NCI-H524 (cell line): ENCODE results near the gene LYPLA2.
A peak's percentile ranks its signal among the peaks of the same experiment; 100 is the strongest.
"Not testable (repeated sequence)": the region's sequence is repeated elsewhere in the genome, so short reads cannot be mapped to it uniquely, and the experiment has no call there.

Source experiments
- DNase-seq, 2 experiments: peaks; one replicate each; lab custom pipeline; 2025; lab: John Stamatoyannopoulos, UW

The LYPLA2 gene

GRCh38 chr1:23779826-23780371 is 11.0 kb upstream of the LYPLA2 start:
- no peak for DNase-seq

- DNase-seq, result not testable (repeated sequence)
Measured at GRCh38 chr1:23783141-23783540, 7.8 kb upstream of the LYPLA2 start.

- no peak for DNase-seq
Measured at GRCh38 chr1:23784846-23785245, 6.1 kb upstream of the LYPLA2 start.

GRCh38 chr1:23787701-23788100 is 3.2 kb upstream of the LYPLA2 start:
- no peak for DNase-seq

GRCh38 chr1:23788695-23789094 is 2.2 kb upstream of the LYPLA2 start:
- DNase-seq, result no peak

GRCh38 chr1:23791516-23792047 is 637 bp downstream of the LYPLA2 start:
- no peak for DNase-seq

- DNase-seq, result no peak
Measured at GRCh38 chr1:23792151-23792945, 1.4 kb downstream of the LYPLA2 start.

GRCh38 chr1:23793018-23793781 is 2.3 kb downstream of the LYPLA2 start:
- DNase-seq, result no peak

- DNase-seq, result no peak
Measured at GRCh38 chr1:23793861-23794731, 3.2 kb downstream of the LYPLA2 start.

GRCh38 chr1:23794732-23795182 is 3.8 kb downstream of the LYPLA2 start:
- not testable (repeated sequence) for DNase-seq

GRCh38 chr1:23795676-23796465 is 4.9 kb downstream of the LYPLA2 start:
- no peak for DNase-seq

GRCh38 chr1:23796466-23797271 is 5.7 kb downstream of the LYPLA2 start:
- DNase-seq, result no peak

GRCh38 chr1:23797478-23798448 is 6.8 kb downstream of the LYPLA2 start:
- DNase-seq, result no peak

- DNase-seq, result no peak
Measured at GRCh38 chr1:23798662-23799142, 7.8 kb downstream of the LYPLA2 start.

- no peak for DNase-seq
Measured at GRCh38 chr1:23799255-23799569, 8.3 kb downstream of the LYPLA2 start.

- DNase-seq, result no peak
Measured at GRCh38 chr1:23799570-23800399, 8.8 kb downstream of the LYPLA2 start.

- peak; percentile 85 to 88 for DNase-seq
Measured at GRCh38 chr1:23800400-23801337, 9.7 kb downstream of the LYPLA2 start, which contains the start of gene GALE. GALE (minus strand) TSS chr1:23800754; CDS start chr1:23799007, 1,747 bp downstream.
